ENCODE data around the gene SERTAD3.
A peak's percentile ranks its signal among the peaks of the same experiment; 100 is the strongest.

DNA sequence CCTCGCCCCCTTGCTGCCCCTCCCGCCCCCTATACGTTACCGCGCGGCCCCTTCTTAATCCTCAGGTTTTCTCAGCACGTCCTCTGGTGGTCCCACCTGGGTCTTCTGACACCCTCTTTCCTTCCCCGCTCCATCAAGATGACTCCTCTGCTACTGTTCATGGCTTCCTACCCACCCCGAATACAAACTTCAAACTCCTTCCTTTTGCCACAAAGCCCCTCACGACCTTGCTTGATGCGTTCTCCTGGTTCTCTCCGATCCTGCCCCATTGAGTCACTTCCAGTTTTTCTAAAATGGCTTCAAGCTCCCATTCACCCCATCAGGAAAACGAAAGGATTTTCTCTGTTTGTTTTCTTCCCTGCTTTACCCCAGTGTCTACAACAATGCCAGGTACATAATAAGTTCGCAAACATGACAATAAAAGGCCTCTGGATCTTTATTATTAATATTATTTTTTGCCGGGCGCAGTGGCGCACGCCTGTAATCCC, 734 bp upstream of the SERTAD3 start:
- TF ChIP-seq RNF2 (IDR thresholded peaks at IDR 0.05; ENCODE audit: borderline replicate concordance, low read depth, low read length, missing control alignments, poor library complexity, severe bottlenecking) (no peak), KDM4A (IDR thresholded peaks at IDR 0.05; ENCODE audit: low read depth, low read length, severe bottlenecking) (no peak), TAF1 (IDR thresholded peaks at IDR 0.05; ENCODE audit: low read depth, low read length) (peak; percentile 73; the same call in 1 of the 2 replicates), CEBPB (IDR thresholded peaks at IDR 0.05; ENCODE audit: low read depth, low read length) (no peak), JUN (IDR thresholded peaks at IDR 0.05; ENCODE audit: low read depth, low read length) (no peak), POLR2A (IDR thresholded peaks at IDR 0.05; ENCODE audit: control extremely low read depth in 1 of 2, low read depth in 2 of 2, low read length in 2 of 2) (peak in 1 of 2 experiments; percentile 42; a peak in 1 of 3 replicates), SRF (IDR thresholded peaks at IDR 0.05; ENCODE audit: low read depth, low read length) (no peak), CBX8 (IDR thresholded peaks at IDR 0.05; ENCODE audit: borderline replicate concordance, low read depth, low read length) (no peak), ZNF274 (IDR thresholded peaks at IDR 0.05; ENCODE audit: borderline replicate concordance, extremely low read depth, low read length) (no peak), POLR2AphosphoS5 (IDR thresholded peaks at IDR 0.05; ENCODE audit: low read depth, low read length) (peak; percentile 72; the same call in 1 of the 2 replicates)
- TF ChIP-seq, protein P1, sequence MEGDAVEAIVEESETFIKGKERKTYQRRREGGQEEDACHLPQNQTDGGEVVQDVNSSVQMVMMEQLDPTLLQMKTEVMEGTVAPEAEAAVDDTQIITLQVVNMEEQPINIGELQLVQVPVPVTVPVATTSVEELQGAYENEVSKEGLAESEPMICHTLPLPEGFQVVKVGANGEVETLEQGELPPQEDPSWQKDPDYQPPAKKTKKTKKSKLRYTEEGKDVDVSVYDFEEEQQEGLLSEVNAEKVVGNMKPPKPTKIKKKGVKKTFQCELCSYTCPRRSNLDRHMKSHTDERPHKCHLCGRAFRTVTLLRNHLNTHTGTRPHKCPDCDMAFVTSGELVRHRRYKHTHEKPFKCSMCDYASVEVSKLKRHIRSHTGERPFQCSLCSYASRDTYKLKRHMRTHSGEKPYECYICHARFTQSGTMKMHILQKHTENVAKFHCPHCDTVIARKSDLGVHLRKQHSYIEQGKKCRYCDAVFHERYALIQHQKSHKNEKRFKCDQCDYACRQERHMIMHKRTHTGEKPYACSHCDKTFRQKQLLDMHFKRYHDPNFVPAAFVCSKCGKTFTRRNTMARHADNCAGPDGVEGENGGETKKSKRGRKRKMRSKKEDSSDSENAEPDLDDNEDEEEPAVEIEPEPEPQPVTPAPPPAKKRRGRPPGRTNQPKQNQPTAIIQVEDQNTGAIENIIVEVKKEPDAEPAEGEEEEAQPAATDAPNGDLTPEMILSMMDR (IDR thresholded peaks at IDR 0.05; ENCODE audit: control extremely low read depth in 1 of 3, insufficient read depth in 1 of 3, low read depth in 1 of 3, low read length in 3 of 3): peak; percentile 12 to 35 (median 17); a peak in 3 of 4 replicates
- TF ChIP-seq, protein P2, sequence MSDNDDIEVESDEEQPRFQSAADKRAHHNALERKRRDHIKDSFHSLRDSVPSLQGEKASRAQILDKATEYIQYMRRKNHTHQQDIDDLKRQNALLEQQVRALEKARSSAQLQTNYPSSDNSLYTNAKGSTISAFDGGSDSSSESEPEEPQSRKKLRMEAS (IDR thresholded peaks at IDR 0.05): no peak
